BLaER1 treated with 17β-estradiol and CSF1 and Interleukin-3, amounts not matched to agents 10 nM and 100 nM (cell line): ENCODE measurements around the gene MITF.

ENCODE experiments used
- H3K27ac ChIP-seq, 11 experiments: shearing (Covaris generic); formaldehyde crosslinking; 2 replicates each; pipeline ENCODE4 v1.8.1; 2022
- H3K27me3 ChIP-seq, 11 experiments: shearing (Covaris generic); formaldehyde crosslinking; 2 replicates each; pipeline ENCODE4 v1.8.1; 2022
- H3K36me3 ChIP-seq, 11 experiments: shearing (Covaris generic); formaldehyde crosslinking; 2 replicates each; pipeline ENCODE4 v1.8.1; 2022
- H3K4me1 ChIP-seq, 10 experiments: shearing (Covaris generic); formaldehyde crosslinking; 2 replicates each; pipeline ENCODE4 v1.8.1; 2022
- H3K4me2 ChIP-seq, 11 experiments: shearing (Covaris generic); formaldehyde crosslinking; 2 replicates each; pipeline ENCODE4 v1.8.1; 2022
- H3K4me3 ChIP-seq, 10 experiments: shearing (Covaris generic); formaldehyde crosslinking; 2 replicates each; pipeline ENCODE4 v1.8.1; 2022
- H3K9ac ChIP-seq, 11 experiments: shearing (Covaris generic); formaldehyde crosslinking; 2 replicates each; pipeline ENCODE4 v1.8.1; 2022
- H3K9me3 ChIP-seq, 11 experiments: shearing (Covaris generic); formaldehyde crosslinking; replicated peaks in 1 of 11; 2 replicates each; pipeline ENCODE4 v1.8.1; 2022
- H4K20me1 ChIP-seq, 11 experiments: shearing (Covaris generic); formaldehyde crosslinking; 2 replicates each; pipeline ENCODE4 v1.8.1; 2022
- Cebpa-rat ChIP-seq, 11 experiments: shearing (Covaris generic); IDR thresholded peaks; 2 replicates each; pipeline ENCODE4 v1.8.1; 2022

MITF gene

GRCh38 chr3:69767571-69767970 lies 28.3 kb downstream of the MITF start:
- peaks cover 13 to 86% (median 24%) of the 10 kb centered on the region in 10 experiments for H3K4me1 ChIP-seq
- no peak overlapping the region for H3K9ac ChIP-seq
- 0 out of 22 replicates have a peak, but pooled peaks cover 0 to 15% (median 0%) of the 10 kb centered on the region in 11 experiments for H3K36me3 ChIP-seq
- H3K9me3 ChIP-seq, result no peaks in the 10 kb centered on the region
- H3K27ac ChIP-seq, result no peak overlapping the region
- H3K4me2 ChIP-seq, result peak overlapping the region in 2 of 11 experiments; percentile 92 to 98; a peak in 4 of 22 replicates
- TF ChIP-seq Cebpa-rat (IDR thresholded peaks at IDR 0.05), result no peak
- H4K20me1 ChIP-seq, result no peaks in the 10 kb centered on the region
- no peak overlapping the region for H3K4me3 ChIP-seq
- H3K27me3 ChIP-seq, result no peaks in the 10 kb centered on the region

GRCh38 chr3:69768438-69768837 lies 29.2 kb downstream of the MITF start:
- no peak overlapping the region for H3K27ac ChIP-seq
- H3K27me3 ChIP-seq, result no peaks in the 10 kb centered on the region
- no peak for TF ChIP-seq Cebpa-rat (IDR thresholded peaks at IDR 0.05)
- no peaks in the 10 kb centered on the region for H4K20me1 ChIP-seq
- peaks cover 13 to 86% (median 21%) of the 10 kb centered on the region in 10 experiments for H3K4me1 ChIP-seq
- H3K36me3 ChIP-seq, result peaks cover 0 to 15% (median 0%) of the 10 kb centered on the region in 11 experiments; a peak in 1 of 22 replicates
- no peak overlapping the region for H3K9ac ChIP-seq
- H3K9me3 ChIP-seq, result no peaks in the 10 kb centered on the region
- H3K4me3 ChIP-seq, result no peak overlapping the region
- 0 out of 22 replicates have a peak overlapping the region, but pooled peaks of 1 of the 11 experiments have one; percentile 2 for H3K4me2 ChIP-seq

- H3K4me3 ChIP-seq, result no peak overlapping the region
- H3K27ac ChIP-seq, result no peak overlapping the region
- H4K20me1 ChIP-seq, result no peaks in the 10 kb centered on the region
- H3K36me3 ChIP-seq, result peaks cover 0 to 15% (median 0%) of the 10 kb centered on the region in 11 experiments; a peak in 1 of 22 replicates
- no peak overlapping the region for H3K9ac ChIP-seq
- TF ChIP-seq Cebpa-rat (IDR thresholded peaks at IDR 0.05), result no peak
- peaks cover 0 to 11% (median 0%) of the 10 kb centered on the region in 11 experiments; a peak in 1 of 22 replicates for H3K9me3 ChIP-seq
- peaks cover 0 to 90% (median 3%) of the 10 kb centered on the region in 10 experiments; a peak in 13 of 20 replicates for H3K4me1 ChIP-seq
- H3K27me3 ChIP-seq, result no peaks in the 10 kb centered on the region
- peak overlapping the region in 4 of 11 experiments; percentile 2 to 62 (median 57); a peak in 6 of 22 replicates for H3K4me2 ChIP-seq
Measured at GRCh38 chr3:69770219-69770618, 31.0 kb downstream of the MITF start.

GRCh38 chr3:69770976-69771634 lies 31.8 kb downstream of the MITF start:
- H3K9ac ChIP-seq, result no peak overlapping the region
- no peaks in the 10 kb centered on the region for H4K20me1 ChIP-seq
- no peak for TF ChIP-seq Cebpa-rat (IDR thresholded peaks at IDR 0.05)
- H3K27ac ChIP-seq, result no peak overlapping the region
- H3K4me3 ChIP-seq, result no peak overlapping the region
- H3K4me2 ChIP-seq, result peak overlapping the region in 3 of 11 experiments; percentile 54 to 62 (median 60); a peak in 6 of 22 replicates
- peaks cover 0 to 90% (median 3%) of the 10 kb centered on the region in 10 experiments; a peak in 9 of 20 replicates for H3K4me1 ChIP-seq
- H3K27me3 ChIP-seq, result no peaks in the 10 kb centered on the region
- H3K36me3 ChIP-seq, result peaks cover 0 to 15% (median 0%) of the 10 kb centered on the region in 11 experiments; a peak in 1 of 22 replicates
- H3K9me3 ChIP-seq, result peaks cover 0 to 11% (median 0%) of the 10 kb centered on the region in 11 experiments; a peak in 1 of 22 replicates

GRCh38 chr3:69772152-69772867 lies 33.0 kb downstream of the MITF start:
- Histone ChIP-seq H3K4me3 (no peak overlapping the region), H3K4me2 (peak overlapping the region in 2 of 11 experiments; percentile 60 to 62; a peak in 4 of 22 replicates), H3K27ac (no peak overlapping the region), H4K20me1 (no peaks in the 10 kb centered on the region), H3K9ac (no peak overlapping the region), H3K27me3 (no peaks in the 10 kb centered on the region), H3K36me3 (peaks cover 0 to 15% (median 0%) of the 10 kb centered on the region in 11 experiments; a peak in 1 of 22 replicates), H3K9me3 (peaks cover 0 to 11% (median 0%) of the 10 kb centered on the region in 11 experiments; a peak in 1 of 22 replicates), H3K4me1 (peaks cover 0 to 90% (median 10%) of the 10 kb centered on the region in 10 experiments; a peak in 11 of 20 replicates)
- TF ChIP-seq Cebpa-rat (IDR thresholded peaks at IDR 0.05), result no peak

- no peak for TF ChIP-seq Cebpa-rat (IDR thresholded peaks at IDR 0.05)
- no peaks in the 10 kb centered on the region for H3K27me3 ChIP-seq
- H3K9me3 ChIP-seq, result peaks cover 0 to 11% (median 0%) of the 10 kb centered on the region in 11 experiments; a peak in 1 of 22 replicates
- H3K27ac ChIP-seq, result no peak overlapping the region
- H3K36me3 ChIP-seq, result peaks cover 0 to 11% (median 0%) of the 10 kb centered on the region in 11 experiments; a peak in 1 of 22 replicates
- H4K20me1 ChIP-seq, result no peaks in the 10 kb centered on the region
- H3K4me1 ChIP-seq, result peaks cover 0 to 97% (median 14%) of the 10 kb centered on the region in 10 experiments; a peak in 11 of 20 replicates
- no peak overlapping the region for H3K4me3 ChIP-seq
- peak overlapping the region in 3 of 11 experiments; percentile 67 to 83 (median 82); a peak in 3 of 22 replicates for H3K4me2 ChIP-seq
- H3K9ac ChIP-seq, result no peak overlapping the region
Measured at GRCh38 chr3:69774029-69774428, 34.8 kb downstream of the MITF start.

- Histone ChIP-seq H3K36me3 (peaks cover 0 to 9% (median 0%) of the 10 kb centered on the region in 11 experiments; a peak in 3 of 22 replicates), H3K9me3 (peaks cover 0 to 11% (median 0%) of the 10 kb centered on the region in 11 experiments; a peak in 1 of 22 replicates), H3K4me3 (no peak overlapping the region), H3K4me2 (peak overlapping the region in 5 of 11 experiments; percentile 6 to 83 (median 67); a peak in 8 of 22 replicates), H3K27ac (peak overlapping the region in 3 of 11 experiments; percentile 73 to 81 (median 79); a peak in 6 of 22 replicates), H4K20me1 (no peaks in the 10 kb centered on the region), H3K4me1 (peaks cover 0 to 99% (median 14%) of the 10 kb centered on the region in 10 experiments; a peak in 11 of 20 replicates), H3K9ac (peak overlapping the region in 1 of 11 experiments; percentile 20; a peak in 1 of 22 replicates), H3K27me3 (no peaks in the 10 kb centered on the region)
- TF ChIP-seq Cebpa-rat (IDR thresholded peaks at IDR 0.05), result no peak
Measured at GRCh38 chr3:69775751-69776150, 36.5 kb downstream of the MITF start.

- Histone ChIP-seq H3K27me3 (no peaks in the 10 kb centered on the region), H3K27ac (peak overlapping the region in 5 of 11 experiments; percentile 24 to 81 (median 73); a peak in 9 of 22 replicates), H3K9ac (peak overlapping the region in 2 of 11 experiments; percentile 20 to 48; a peak in 2 of 22 replicates), H3K4me3 (no peak overlapping the region), H3K36me3 (peaks cover 0 to 9% (median 0%) of the 10 kb centered on the region in 11 experiments; a peak in 3 of 22 replicates), H3K4me2 (peak overlapping the region in 6 of 11 experiments; percentile 6 to 83 (median 62); a peak in 10 of 22 replicates), H4K20me1 (no peaks in the 10 kb centered on the region), H3K9me3 (peaks cover 0 to 11% (median 0%) of the 10 kb centered on the region in 11 experiments; a peak in 1 of 22 replicates), H3K4me1 (peaks cover 0 to 99% (median 14%) of the 10 kb centered on the region in 10 experiments; a peak in 11 of 20 replicates)
- TF ChIP-seq Cebpa-rat (IDR thresholded peaks at IDR 0.05), result no peak
Measured at GRCh38 chr3:69776289-69776688, 37.0 kb downstream of the MITF start.
